H9 (cell line): ENCODE measurements around the gene CARM1. TPM values are rescaled to one million over a fixed set of nuclear protein-coding genes. Genes with fewer than 3 reads are reported as not detected.

Experiments used
- DNase-seq: peaks from one replicate; pipeline ENCODE4 v3.0.0-alpha.2; 2017
- H2AFZ ChIP-seq: one replicate; pipeline ENCODE4 v1.6.1; 2013; ENCODE audit warnings: mild to moderate bottlenecking, low read length, control low read depth, moderate library complexity
- H2AK5ac ChIP-seq: 2 replicates; pipeline ENCODE4 v1.6.1; 2013; ENCODE audit warnings: low read length, control low read depth, mixed read lengths; ENCODE audit not compliant: insufficient read length
- H2BK120ac ChIP-seq: one replicate; pipeline ENCODE4 v1.6.1; 2013; ENCODE audit warnings: low read depth, mild to moderate bottlenecking, low read length, control low read depth, inconsistent platforms; ENCODE audit not compliant: poor library complexity, severe bottlenecking
- H2BK12ac ChIP-seq: 2 replicates; pipeline ENCODE4 v1.6.1; 2013; ENCODE audit warnings: low read length, control low read depth, mixed read lengths, low read depth; ENCODE audit not compliant: insufficient read length
- H2BK15ac ChIP-seq: 2 replicates; pipeline ENCODE4 v1.6.1; 2013; ENCODE audit warnings: low read depth, low read length, control low read depth
- H2BK20ac ChIP-seq: one replicate; pipeline ENCODE4 v1.6.1; 2013; ENCODE audit warnings: low read depth, mild to moderate bottlenecking, low read length, control low read depth, inconsistent platforms; ENCODE audit not compliant: poor library complexity, severe bottlenecking
- H2BK5ac ChIP-seq: 2 replicates; pipeline ENCODE4 v1.6.1; 2013; ENCODE audit warnings: low read length, control low read depth, mixed read lengths; ENCODE audit not compliant: insufficient read length
- H3K14ac ChIP-seq: 2 replicates; pipeline ENCODE4 v1.6.1; 2013; ENCODE audit warnings: low read length, control low read depth; ENCODE audit not compliant: insufficient read depth
- H3K18ac ChIP-seq: 2 replicates; pipeline ENCODE4 v1.6.1; 2013; ENCODE audit warnings: low read depth, mild to moderate bottlenecking, mixed read lengths, low read length, control low read depth; ENCODE audit not compliant: insufficient read length
- H3K23ac ChIP-seq: 2 replicates; pipeline ENCODE4 v1.6.1; 2013; ENCODE audit warnings: low read length, control low read depth, mixed read lengths, low read depth; ENCODE audit not compliant: insufficient read length
- H3K23me2 ChIP-seq: 2 replicates; pipeline ENCODE4 v1.6.1; 2013; ENCODE audit warnings: low read depth, mild to moderate bottlenecking, mixed read lengths, low read length, control low read depth; ENCODE audit not compliant: insufficient read length, poor library complexity, severe bottlenecking
- H3K27ac ChIP-seq: 2 replicates; pipeline ENCODE4 v1.5.1; 2013; ENCODE audit warnings: low read length, control low read depth, mixed read lengths, low read depth; ENCODE audit not compliant: insufficient read length
- H3K27me3 ChIP-seq: 2 replicates; pipeline ENCODE4 v1.6.1; 2013; ENCODE audit warnings: low read length, control low read depth, inconsistent platforms; ENCODE audit not compliant: insufficient read depth
- H3K4ac ChIP-seq: 2 replicates; pipeline ENCODE4 v1.6.1; 2013; ENCODE audit warnings: low read depth, mild to moderate bottlenecking, control low read depth, inconsistent platforms, low read length, moderate library complexity
- H3K4me1 ChIP-seq: 2 replicates; pipeline ENCODE4 v1.6.1; 2013; ENCODE audit warnings: low read length, control low read depth, inconsistent platforms; ENCODE audit not compliant: insufficient read depth
- H3K4me2 ChIP-seq: 2 replicates; pipeline ENCODE4 v1.6.1; 2013; ENCODE audit warnings: low read length, control low read depth, mixed read lengths; ENCODE audit not compliant: insufficient read length, insufficient read depth
- H3K56ac ChIP-seq: 2 replicates; pipeline ENCODE4 v1.6.1; 2013; ENCODE audit warnings: low read depth, mild to moderate bottlenecking, mixed read lengths, low read length, control low read depth; ENCODE audit not compliant: insufficient read length
- H3K79me1 ChIP-seq: 2 replicates; pipeline ENCODE4 v1.6.1; 2013; ENCODE audit warnings: low read depth, mild to moderate bottlenecking, moderate library complexity, low read length, control low read depth, inconsistent platforms; ENCODE audit not compliant: insufficient read depth, poor library complexity, severe bottlenecking
- H3K79me2 ChIP-seq: 2 replicates; pipeline ENCODE4 v1.6.1; 2013; ENCODE audit warnings: low read length, control low read depth, inconsistent platforms; ENCODE audit not compliant: insufficient read depth
- H3K9ac ChIP-seq: 2 replicates; pipeline ENCODE4 v1.6.1; 2013; ENCODE audit warnings: low read length, control low read depth, mixed read lengths; ENCODE audit not compliant: insufficient read length; ENCODE audit errors: extremely low read depth
- H3K9me3 ChIP-seq: one replicate; pipeline ENCODE4 v1.6.1; 2013; ENCODE audit warnings: low read depth, low read length, inconsistent platforms; ENCODE audit not compliant: control insufficient read depth
- H3T11ph ChIP-seq: one replicate; pipeline ENCODE4 v1.6.1; 2013; ENCODE audit warnings: mild to moderate bottlenecking, low read length, control low read depth, inconsistent platforms
- H4K20me1 ChIP-seq: one replicate; pipeline ENCODE4 v1.6.1; 2013; ENCODE audit not compliant: control insufficient read depth, insufficient read length, insufficient read depth
- H4K5ac ChIP-seq: 2 replicates; pipeline ENCODE4 v1.6.1; 2013; ENCODE audit warnings: low read depth, mild to moderate bottlenecking, mixed read lengths, low read length, control low read depth; ENCODE audit not compliant: insufficient read length
- H4K8ac ChIP-seq: replicated peaks from 2 replicates; pipeline ENCODE4 v1.6.1; 2013; ENCODE audit warnings: low read length, control low read depth, mixed read lengths, low read depth; ENCODE audit not compliant: insufficient read length
- H4K91ac ChIP-seq: 2 replicates; pipeline ENCODE4 v1.6.1; 2013; ENCODE audit warnings: low read depth, mild to moderate bottlenecking, moderate library complexity, mixed read lengths, low read length, control low read depth; ENCODE audit not compliant: insufficient read length
- H3K27ac Mint-ChIP-seq, 3 experiments: 2 replicates in 2 of 3; 3 replicates in 1 of 3; pipeline ENCODE4 v1.8.0; 2020 to 2021; ENCODE audit warnings: mixed read lengths in 3 of 3, mild to moderate bottlenecking in 1 of 3, moderate library complexity in 1 of 3
- H3K27me3 Mint-ChIP-seq: 2 replicates; pipeline ENCODE4 v1.8.0; 2021; ENCODE audit warnings: low read depth, mild to moderate bottlenecking, moderate library complexity, mixed read lengths
- H3K36me3 Mint-ChIP-seq, 3 experiments: 2 replicates in 2 of 3; 3 replicates in 1 of 3; pipeline ENCODE4 v1.8.0; 2020 to 2021; ENCODE audit warnings: low read depth in 3 of 3, mixed read lengths in 3 of 3; ENCODE audit not compliant: insufficient read depth in 1 of 3
- H3K4me1 Mint-ChIP-seq, 2 experiments: 2 replicates each; pipeline ENCODE4 v1.8.0; 2020; ENCODE audit warnings: mixed read lengths in 2 of 2
- H3K4me3 Mint-ChIP-seq, 2 experiments: 2 replicates in 1 of 2; 3 replicates in 1 of 2; pipeline ENCODE4 v1.8.0; 2020 to 2021; ENCODE audit warnings: mild to moderate bottlenecking in 2 of 2, mixed read lengths in 2 of 2, moderate library complexity in 1 of 2
- H3K9me3 Mint-ChIP-seq, 2 experiments: 2 replicates in 1 of 2; 3 replicates in 1 of 2; pipeline ENCODE4 v1.8.0; 2020; ENCODE audit warnings: mild to moderate bottlenecking in 2 of 2, mixed read lengths in 2 of 2, moderate library complexity in 1 of 2
- CTCF ChIP-seq: fragments of 200-600 bp; sonication (generic); conservative IDR thresholded peaks from 3 replicates; pipeline ENCODE4 v1.8.0; 2021; ENCODE audit warnings: antibody characterized with exemption, mild to moderate bottlenecking
- WGBS: extraction: QIAGEN DNeasy Blood & Tissue Kit; methylation state at CpG from one replicate; pipeline ENCODE4 v1.1.7; 2013; ENCODE audit warnings: missing lambda C conversion rate, low lambda C conversion rate, mixed read lengths; ENCODE audit not compliant: insufficient read length; ENCODE audit errors: extremely low coverage; 5-methylcytosine and 5-hydroxymethylcytosine counted together
- total RNA-seq: library from RNA; stranded (reverse); gene quantifications from 2 replicates; pipeline ENCODE4 v1.2.1, GENCODE V29; 2021

CARM1 gene
- total RNA-seq, 1 experiment from 2014 or later = 111 TPM

GRCh38 chr19:10826231-10826630 lies 45.1 kb upstream of the CARM1 start:
- no peaks in the 10 kb centered on the region for H3K79me1 ChIP-seq
- no peak overlapping the region for H2BK20ac ChIP-seq
- H2BK12ac ChIP-seq = no peak overlapping the region
- no peak overlapping the region for H4K91ac ChIP-seq
- no peak overlapping the region for H2AK5ac ChIP-seq
- no CpG with 5 or more reads among the region's 7 CpGs for WGBS
- H3K14ac ChIP-seq = no peak overlapping the region
- TF ChIP-seq CTCF = no peak
- H3K4me2 ChIP-seq = no peak overlapping the region
- H3K4me3 Mint-ChIP-seq = no peak overlapping the region
- no peak for DNase-seq
- no peaks in the 10 kb centered on the region for H3K4me1 Mint-ChIP-seq
- H3K9me3 ChIP-seq = no peaks in the 10 kb centered on the region
- no peak overlapping the region for H3K27ac Mint-ChIP-seq
- no peak overlapping the region for H2BK15ac ChIP-seq
- H3K9me3 Mint-ChIP-seq = no peaks in the 10 kb centered on the region
- no peaks in the 10 kb centered on the region for H4K20me1 ChIP-seq
- no peak overlapping the region for H3K4ac ChIP-seq
- H3K27me3 ChIP-seq = no peaks in the 10 kb centered on the region
- no peaks in the 10 kb centered on the region for H3K4me1 ChIP-seq
- no peak overlapping the region for H3K9ac ChIP-seq
- no peak overlapping the region for H3K56ac ChIP-seq
- no peak overlapping the region for H3K27ac ChIP-seq
- no peak overlapping the region for H3T11ph ChIP-seq
- no peak overlapping the region for H2BK120ac ChIP-seq
- H2BK5ac ChIP-seq = no peak overlapping the region
- H3K36me3 Mint-ChIP-seq = peaks cover 19 to 52% (median 37%) of the 10 kb centered on the region in 3 experiments; a peak in 5 of 7 replicates
- no peaks in the 10 kb centered on the region for H3K79me2 ChIP-seq
- H3K27me3 Mint-ChIP-seq = no peaks in the 10 kb centered on the region
- no peak overlapping the region for H3K23ac ChIP-seq
- no peaks in the 10 kb centered on the region for H3K23me2 ChIP-seq
- H4K8ac ChIP-seq = no peak overlapping the region
- H4K5ac ChIP-seq = no peak overlapping the region
- no peak overlapping the region for H3K18ac ChIP-seq
- H2AFZ ChIP-seq = no peak overlapping the region
